ENCODE results near the gene ACTBL2.

The ACTBL2 gene

DNA sequence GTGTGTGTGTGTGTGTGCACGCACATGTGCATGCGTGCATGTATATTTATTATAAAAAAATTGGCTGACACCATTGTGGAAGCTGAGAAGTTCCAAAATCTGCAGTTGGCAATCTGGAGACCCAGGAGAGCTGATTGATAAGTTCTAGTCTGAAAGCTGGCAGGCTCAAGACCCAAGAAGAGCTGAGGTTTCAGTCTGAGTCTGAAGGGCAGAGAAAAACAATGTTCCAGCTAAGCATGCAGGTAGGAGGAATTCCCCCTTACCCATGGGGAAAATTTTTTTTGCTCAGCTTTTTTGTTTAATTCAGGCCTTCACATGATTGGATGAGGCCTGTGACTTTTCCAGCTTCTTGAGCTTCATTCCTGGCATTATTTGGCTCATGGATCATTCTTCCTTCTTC is 31.2 kb upstream of the ACTBL2 start:
- no peak for DNase-seq (ENCODE audit: low read depth)
- TF ChIP-seq, protein P1, sequence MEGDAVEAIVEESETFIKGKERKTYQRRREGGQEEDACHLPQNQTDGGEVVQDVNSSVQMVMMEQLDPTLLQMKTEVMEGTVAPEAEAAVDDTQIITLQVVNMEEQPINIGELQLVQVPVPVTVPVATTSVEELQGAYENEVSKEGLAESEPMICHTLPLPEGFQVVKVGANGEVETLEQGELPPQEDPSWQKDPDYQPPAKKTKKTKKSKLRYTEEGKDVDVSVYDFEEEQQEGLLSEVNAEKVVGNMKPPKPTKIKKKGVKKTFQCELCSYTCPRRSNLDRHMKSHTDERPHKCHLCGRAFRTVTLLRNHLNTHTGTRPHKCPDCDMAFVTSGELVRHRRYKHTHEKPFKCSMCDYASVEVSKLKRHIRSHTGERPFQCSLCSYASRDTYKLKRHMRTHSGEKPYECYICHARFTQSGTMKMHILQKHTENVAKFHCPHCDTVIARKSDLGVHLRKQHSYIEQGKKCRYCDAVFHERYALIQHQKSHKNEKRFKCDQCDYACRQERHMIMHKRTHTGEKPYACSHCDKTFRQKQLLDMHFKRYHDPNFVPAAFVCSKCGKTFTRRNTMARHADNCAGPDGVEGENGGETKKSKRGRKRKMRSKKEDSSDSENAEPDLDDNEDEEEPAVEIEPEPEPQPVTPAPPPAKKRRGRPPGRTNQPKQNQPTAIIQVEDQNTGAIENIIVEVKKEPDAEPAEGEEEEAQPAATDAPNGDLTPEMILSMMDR (IDR thresholded peaks at IDR 0.05; ENCODE audit: control insufficient read depth, insufficient read depth, low read depth, low read length, missing control alignments): no peak

DNA sequence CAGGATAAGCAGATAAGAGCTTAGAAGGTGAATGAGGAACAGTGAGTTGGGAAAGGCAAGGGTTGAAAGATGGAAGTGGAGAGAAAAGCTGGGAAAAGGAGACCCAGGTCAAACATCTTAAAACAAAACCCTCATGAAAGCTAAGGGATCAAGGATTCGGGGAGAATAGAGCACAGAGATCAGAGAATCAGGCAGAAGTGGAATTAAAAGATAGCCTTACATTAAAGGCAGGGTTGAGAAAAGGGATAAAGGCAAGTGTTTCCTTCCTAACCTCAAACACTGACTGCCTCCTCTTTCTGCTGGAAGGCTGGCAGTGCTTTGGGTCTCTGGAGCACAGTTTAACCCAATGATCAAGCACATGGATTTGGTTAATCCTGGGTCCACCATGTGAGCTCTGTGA is 28.7 kb upstream of the ACTBL2 start:
- H3K4me3 ChIP-seq (ENCODE audit: control insufficient read depth, low read depth, low read length): no peak overlapping the region
- no peak for DNase-seq (ENCODE audit: low read depth)
- TF ChIP-seq, protein P1 (IDR thresholded peaks at IDR 0.05; ENCODE audit: control insufficient read depth, insufficient read depth, low read depth, low read length, missing control alignments): no peak

More for the DNA sequence above, 31.2 kb upstream of the ACTBL2 start:
- H3K4me3 ChIP-seq (ENCODE audit: control insufficient read depth, low read depth, low read length): no peak overlapping the region

DNA sequence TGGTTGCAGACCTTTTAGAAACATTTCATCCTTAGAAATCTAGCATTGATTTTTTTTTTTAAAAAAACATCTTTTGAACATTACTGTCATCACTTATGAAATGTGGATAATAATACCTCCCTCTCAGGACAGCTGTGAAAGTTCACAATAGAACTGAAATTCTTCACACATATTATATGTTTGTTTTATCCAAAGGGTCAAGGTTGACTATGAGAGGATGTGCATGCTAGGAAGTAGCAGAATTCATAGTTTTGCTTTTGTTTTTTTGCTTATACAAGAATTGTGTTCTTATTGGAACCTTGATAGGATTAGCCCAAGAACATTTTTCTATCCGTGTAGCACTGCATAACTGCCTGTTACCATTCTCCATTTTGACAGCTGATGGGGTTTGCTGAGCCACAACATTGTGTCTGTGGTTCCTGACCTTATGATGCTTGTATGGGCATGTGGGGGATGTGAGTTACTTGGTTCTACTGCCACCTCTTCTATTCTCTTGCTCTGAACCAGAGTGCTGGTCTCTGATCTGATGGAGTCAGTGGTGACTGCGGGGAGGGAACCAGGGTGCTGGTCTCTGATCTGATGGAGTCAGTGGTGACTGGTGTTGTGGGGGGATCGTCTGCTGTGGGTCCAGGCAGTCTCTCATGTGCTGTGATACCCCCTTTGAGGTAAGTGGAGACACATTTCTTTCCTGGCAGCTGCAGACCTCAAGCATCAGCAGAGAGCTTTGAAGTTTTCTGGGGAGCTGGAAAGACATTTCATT is 27.1 kb upstream of the ACTBL2 start:
- DNase-seq (ENCODE audit: low read depth): no peak
- H3K4me3 ChIP-seq (ENCODE audit: control insufficient read depth, low read depth, low read length): no peak overlapping the region
- TF ChIP-seq, protein P1 (IDR thresholded peaks at IDR 0.05; ENCODE audit: control insufficient read depth, insufficient read depth, low read depth, low read length, missing control alignments): no peak

DNA sequence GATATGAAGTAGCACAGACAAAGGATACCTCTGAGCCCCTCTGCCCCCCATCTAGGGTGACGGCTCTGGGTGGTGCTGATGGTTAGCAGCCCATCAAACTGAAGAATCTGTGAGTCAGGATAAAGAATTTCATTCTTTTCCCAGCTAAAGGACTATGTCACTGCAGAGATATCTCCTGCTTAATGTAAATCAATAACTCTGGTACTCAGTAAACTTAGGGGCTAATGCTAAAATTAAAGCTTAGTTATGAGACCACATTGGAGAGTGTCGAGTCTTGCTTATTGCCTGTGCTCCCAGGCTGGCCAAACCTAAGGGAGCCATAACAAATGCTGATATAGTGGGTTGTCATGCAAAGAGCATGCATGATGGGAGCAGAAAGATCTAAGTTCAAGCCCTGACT is 25.6 kb upstream of the ACTBL2 start:
- DNase-seq (ENCODE audit: low read depth): no peak
- TF ChIP-seq, protein P1 (IDR thresholded peaks at IDR 0.05; ENCODE audit: control insufficient read depth, insufficient read depth, low read depth, low read length, missing control alignments): no peak
- no peak overlapping the region for H3K4me3 ChIP-seq (ENCODE audit: control insufficient read depth, low read depth, low read length)

DNA sequence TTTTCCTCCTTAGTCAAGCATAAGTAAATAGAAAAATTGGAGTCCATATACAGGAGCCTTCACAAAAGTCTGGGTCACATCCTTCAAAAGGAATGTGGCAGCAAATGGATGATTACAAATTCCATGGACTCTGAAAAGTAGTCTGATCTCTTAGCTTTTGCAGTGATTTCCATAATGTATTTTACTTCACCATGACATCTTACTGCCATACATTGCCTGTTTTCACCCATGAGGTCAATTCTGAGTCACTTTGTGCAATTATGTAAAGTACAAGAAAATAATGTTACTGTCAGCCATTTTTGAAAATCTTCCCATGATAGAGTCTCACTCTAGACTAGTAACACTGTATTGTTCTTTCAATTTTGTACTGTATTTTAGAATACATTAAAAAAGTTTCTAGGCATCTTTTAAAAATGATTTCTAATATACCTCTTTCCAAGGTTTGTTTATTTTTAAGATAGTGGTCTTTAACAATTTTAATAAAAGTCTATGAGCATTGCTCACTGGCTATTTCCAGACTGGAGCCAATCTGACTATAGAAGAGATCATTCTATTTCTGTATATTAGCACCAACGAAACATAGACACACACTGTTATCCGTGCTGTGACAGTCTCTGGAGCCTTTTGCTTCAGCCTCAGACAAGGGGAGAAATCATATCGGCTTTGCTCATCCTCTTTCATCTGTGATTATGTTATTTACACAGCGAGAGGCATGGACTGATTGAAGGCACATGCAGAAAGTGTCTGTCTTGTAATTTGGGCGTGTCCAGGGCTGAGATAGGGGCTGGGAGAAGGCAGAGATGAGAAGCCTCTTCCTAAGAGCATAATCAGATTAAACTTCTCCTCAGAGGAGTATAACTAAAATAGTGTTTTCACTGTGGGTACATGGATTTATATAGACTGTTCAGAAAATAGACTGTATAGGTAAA is 22.9 kb upstream of the ACTBL2 start:
- H3K4me3 ChIP-seq (ENCODE audit: control insufficient read depth, low read depth, low read length): no peak overlapping the region
- no peak for DNase-seq (ENCODE audit: low read depth)
- TF ChIP-seq, protein P1 (IDR thresholded peaks at IDR 0.05; ENCODE audit: control insufficient read depth, insufficient read depth, low read depth, low read length, missing control alignments): no peak

DNA sequence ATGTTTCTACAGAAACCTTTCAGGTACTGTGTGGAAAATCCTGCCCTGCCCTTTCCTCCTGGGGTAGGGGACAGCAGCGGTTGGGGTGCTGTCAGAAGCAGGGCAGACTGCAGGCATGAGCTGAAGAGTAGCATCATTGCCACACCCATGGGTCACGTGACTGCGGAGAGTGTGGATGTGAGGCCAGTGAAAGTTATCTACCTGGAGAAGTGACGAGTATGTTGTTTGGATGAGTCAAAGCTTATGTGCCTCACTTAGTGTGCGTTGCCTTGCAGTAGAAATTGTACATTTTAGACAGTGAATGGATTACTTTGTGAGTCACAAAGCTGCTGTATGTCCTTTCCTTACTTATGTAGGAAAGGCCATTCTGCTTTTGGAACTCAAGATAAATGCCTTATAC is 21.7 kb upstream of the ACTBL2 start:
- no peak overlapping the region for H3K4me3 ChIP-seq (ENCODE audit: control insufficient read depth, low read depth, low read length)
- no peak for DNase-seq (ENCODE audit: low read depth)
- TF ChIP-seq, protein P1 (IDR thresholded peaks at IDR 0.05; ENCODE audit: control insufficient read depth, insufficient read depth, low read depth, low read length, missing control alignments): no peak
